Coronary artery (tissue), 2 donors: ENCODE results near the gene CYFIP2.

ENCODE experiments used
- DNase-seq: peaks from one replicate; pipeline ENCODE4 v3.0.0-alpha.2; 2017; ENCODE audit warnings: low spot score
- H3K27ac ChIP-seq, 2 donors: fragments of 200-600 bp; sonication (generic); one replicate each; pipeline ENCODE4 v1.5.1; 2016 to 2019
- H3K4me3 ChIP-seq: fragments of 200-600 bp; sonication (generic); 2 replicates; pipeline ENCODE4 v1.5.1; 2016; ENCODE audit warnings: mild to moderate bottlenecking, moderate library complexity
- TF ChIP-seq, protein P1 (sequence below): fragments of 200-600 bp; sonication (generic); IDR thresholded peaks from one replicate; pipeline ENCODE4 v1.5.1; 2019; ENCODE audit warnings: antibody characterized with exemption

The CYFIP2 gene

DNA sequence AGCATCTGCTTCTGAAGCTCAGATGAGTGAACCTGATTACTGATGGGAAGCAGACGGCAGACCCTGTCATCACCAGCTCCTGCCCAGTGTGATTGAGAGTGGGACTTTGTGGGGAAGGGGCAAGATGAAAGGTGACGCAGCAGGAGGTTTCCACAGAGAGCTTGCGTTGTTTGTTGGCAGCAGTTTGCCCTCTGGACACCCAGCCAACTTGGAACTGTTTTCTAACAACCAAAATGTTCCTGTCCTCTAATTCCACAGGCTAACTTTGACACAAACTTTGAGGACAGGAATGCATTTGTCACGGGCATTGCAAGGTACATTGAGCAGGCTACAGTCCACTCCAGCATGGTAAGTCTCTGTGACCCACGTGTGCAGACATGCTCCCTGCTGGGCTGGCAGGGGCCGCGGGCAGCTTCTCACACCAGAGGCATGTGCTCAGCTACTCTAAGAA is 20.9 kb downstream of the CYFIP2 start:
- H3K27ac ChIP-seq = peak overlapping the region; percentile 11 to 63
- H3K4me3 ChIP-seq = no peak overlapping the region
- no peak for DNase-seq
- TF ChIP-seq, protein P1, sequence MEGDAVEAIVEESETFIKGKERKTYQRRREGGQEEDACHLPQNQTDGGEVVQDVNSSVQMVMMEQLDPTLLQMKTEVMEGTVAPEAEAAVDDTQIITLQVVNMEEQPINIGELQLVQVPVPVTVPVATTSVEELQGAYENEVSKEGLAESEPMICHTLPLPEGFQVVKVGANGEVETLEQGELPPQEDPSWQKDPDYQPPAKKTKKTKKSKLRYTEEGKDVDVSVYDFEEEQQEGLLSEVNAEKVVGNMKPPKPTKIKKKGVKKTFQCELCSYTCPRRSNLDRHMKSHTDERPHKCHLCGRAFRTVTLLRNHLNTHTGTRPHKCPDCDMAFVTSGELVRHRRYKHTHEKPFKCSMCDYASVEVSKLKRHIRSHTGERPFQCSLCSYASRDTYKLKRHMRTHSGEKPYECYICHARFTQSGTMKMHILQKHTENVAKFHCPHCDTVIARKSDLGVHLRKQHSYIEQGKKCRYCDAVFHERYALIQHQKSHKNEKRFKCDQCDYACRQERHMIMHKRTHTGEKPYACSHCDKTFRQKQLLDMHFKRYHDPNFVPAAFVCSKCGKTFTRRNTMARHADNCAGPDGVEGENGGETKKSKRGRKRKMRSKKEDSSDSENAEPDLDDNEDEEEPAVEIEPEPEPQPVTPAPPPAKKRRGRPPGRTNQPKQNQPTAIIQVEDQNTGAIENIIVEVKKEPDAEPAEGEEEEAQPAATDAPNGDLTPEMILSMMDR = no peak

DNA sequence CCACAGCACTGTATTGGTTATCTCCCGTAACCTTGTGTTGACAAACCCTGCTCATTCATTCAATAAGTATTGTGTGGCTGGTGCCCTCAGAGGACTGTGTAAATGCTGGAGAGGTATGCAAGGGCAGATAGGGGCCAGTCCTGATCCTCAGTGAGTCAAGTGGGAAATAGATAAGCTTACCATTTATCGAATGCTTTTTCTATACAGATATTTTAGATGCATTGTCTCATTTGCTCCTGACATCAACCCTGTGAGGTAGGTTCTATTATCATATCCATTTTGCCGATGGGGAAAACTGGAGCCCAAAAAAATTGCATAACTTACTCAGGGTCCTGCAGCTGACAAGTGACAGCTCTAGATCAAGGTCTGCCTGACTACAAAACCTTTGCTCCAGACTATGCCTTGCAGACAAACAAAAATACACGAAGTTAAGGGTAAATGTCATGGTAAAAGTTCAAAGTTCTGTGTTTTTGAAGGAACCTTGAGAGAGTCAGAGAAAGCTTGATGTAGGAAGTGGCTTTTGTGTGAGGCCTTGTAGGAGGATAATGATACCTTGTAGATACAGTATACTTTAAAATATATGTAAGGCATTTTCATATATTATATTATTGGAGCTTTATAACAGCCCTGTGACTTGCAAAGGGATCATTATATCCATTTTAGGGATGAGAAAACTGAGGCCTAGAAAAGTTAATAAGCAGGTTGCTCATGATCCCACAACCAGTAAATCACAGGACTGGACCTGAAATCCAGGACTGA is 22.7 kb downstream of the CYFIP2 start:
- TF ChIP-seq, protein P1 = no peak
- no peak for DNase-seq
- Histone ChIP-seq H3K4me3 (no peak overlapping the region), H3K27ac (peak overlapping the region in 1 of 2 donors; percentile 38)

DNA sequence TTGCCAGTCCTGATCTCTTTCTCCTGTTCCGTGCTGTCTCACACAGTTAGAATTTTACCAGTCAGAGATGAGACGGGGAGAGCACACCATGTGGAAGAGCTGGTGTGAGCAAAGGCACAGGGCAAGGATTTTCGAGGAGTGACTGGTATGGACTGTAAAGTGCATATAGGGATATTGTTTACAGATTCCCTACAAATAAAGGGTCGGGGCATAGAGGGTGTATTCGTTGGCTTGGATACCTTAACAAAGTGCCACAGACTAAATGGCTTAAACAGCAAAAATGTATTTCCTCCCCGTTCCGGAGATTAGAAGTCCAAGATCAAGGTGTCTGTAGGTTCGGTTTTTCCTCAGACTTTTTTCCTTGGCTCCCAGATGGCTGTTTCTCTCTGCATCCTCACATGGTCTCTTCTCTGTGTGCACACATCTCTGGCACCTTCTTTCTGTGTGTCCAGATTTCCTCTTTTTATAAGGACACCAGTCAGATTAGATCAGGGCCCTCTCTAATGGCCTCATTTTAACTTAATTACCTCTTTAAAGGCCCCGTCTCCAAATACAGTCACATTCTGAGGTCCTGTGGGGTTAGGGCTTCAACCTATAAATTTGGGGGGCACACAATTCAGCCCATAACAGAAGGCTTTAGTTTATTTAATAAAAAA is 23.4 kb downstream of the CYFIP2 start:
- TF ChIP-seq, protein P1 = no peak
- Histone ChIP-seq H3K4me3 (no peak overlapping the region), H3K27ac (no peak overlapping the region)
- no peak for DNase-seq

DNA sequence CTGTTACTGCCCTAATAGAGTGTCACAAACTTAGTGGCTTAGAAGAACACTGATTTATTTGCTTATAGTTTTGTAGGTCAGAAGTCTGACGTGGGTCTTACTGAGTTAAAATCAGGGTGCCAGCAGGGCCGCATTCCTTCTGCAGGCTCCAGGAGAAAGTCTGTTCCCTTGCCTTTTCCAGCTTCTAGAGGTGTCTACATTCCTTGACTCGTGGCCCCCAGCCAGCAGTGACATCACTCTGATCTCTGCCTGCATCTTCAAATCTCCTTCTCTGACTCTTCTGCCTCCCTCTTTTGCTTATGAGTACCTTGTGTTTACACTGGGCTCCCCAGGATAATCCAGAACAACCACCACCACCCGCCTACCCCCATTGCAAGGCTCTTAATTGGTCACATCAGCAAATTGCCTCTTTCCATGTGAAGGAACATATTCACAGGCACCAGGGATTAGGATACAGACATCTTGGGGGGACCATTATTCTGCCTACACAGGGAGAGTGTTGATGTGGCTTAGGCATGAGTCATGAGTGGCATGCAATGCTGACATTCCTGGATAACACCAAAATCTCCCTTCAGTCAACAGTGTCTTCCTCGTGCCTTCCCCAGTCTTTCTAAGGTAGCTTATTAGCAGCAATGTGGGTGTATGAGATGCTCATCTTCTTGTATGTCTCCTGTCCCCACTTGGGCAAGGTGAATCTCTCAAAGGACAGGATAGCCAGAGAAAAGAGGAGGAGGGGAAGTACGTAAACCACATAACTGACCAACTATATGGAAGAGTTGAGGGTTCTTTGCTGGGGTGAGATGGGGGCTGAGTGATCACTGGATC is 24.4 kb downstream of the CYFIP2 start:
- TF ChIP-seq, protein P1 = no peak
- Histone ChIP-seq H3K4me3 (no peak overlapping the region), H3K27ac (peak overlapping the region in 1 of 2 donors; percentile 53)
- no peak for DNase-seq

DNA sequence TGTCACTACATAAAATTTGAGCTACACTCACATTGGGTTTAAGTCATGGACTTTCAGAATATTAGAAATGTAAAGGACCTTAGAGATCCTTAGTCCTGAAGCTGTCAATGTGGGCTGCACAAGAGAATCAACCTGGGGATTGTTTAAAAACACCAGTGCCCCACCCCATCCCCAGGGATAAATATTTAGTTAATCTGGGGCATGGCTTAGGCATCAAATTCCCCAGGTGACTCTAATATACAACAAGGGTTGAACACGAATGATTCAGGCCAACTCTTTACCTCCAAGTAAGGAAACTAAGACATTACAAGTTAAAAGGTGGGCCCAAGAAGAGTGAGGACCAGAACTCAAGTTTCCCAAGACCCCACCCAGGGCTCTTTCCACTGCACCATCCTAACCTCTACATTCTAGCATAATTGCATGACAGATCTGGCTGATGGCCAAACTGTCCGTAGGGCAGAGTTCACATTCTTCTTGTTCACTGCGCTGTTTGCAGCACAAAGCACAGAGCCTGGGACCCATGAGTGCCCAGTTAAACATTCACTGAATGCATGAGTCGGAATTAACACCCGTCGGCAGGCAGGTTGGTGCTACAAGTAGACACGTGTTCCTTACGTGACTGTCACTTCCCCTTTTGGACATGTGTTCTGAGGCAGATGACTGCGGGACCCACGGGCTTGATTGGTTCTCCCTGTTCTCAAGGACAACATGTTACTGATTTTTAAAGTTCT is 25.2 kb downstream of the CYFIP2 start:
- Histone ChIP-seq H3K4me3 (no peak overlapping the region), H3K27ac (peak overlapping the region in 1 of 2 donors; percentile 53)
- TF ChIP-seq, protein P1 = no peak
- no peak for DNase-seq

DNA sequence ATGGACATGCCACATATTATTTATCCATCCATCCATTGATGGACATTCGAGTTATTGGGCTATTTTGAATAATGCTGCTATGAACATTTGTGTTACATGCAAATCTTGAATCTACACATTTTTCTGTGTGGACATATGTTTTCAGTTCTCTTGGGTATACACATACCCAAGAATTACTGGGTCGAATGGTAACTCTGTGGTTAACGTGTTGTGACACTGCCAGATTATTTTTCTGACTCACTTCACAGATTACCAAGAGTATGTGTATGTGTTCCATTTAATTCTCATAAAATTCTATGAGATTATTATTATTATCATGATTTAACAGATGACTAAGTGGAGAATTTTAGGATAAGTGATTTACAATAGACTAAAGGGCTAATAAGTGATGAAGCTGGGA is 26.7 kb downstream of the CYFIP2 start:
- DNase-seq = no peak
- Histone ChIP-seq H3K27ac (no peak overlapping the region), H3K4me3 (no peak overlapping the region)
- TF ChIP-seq, protein P1 = no peak
